Measurements from ENCODE around the gene RELB.

RELB gene

GRCh38 chr19:44955505-44956439 is 45.5 kb upstream of the RELB start:
- no peak for TF ChIP-seq ARNTL (CRISPR knock-in tag; IDR thresholded peaks at IDR 0.05; ENCODE audit: borderline replicate concordance, low read depth)
- TF ChIP-seq TOX (CRISPR knock-in tag; IDR thresholded peaks at IDR 0.05; ENCODE audit: borderline replicate concordance): no peak
- TF ChIP-seq CSDC2 (CRISPR knock-in tag; IDR thresholded peaks at IDR 0.05): no peak
- TF ChIP-seq, protein P1, sequence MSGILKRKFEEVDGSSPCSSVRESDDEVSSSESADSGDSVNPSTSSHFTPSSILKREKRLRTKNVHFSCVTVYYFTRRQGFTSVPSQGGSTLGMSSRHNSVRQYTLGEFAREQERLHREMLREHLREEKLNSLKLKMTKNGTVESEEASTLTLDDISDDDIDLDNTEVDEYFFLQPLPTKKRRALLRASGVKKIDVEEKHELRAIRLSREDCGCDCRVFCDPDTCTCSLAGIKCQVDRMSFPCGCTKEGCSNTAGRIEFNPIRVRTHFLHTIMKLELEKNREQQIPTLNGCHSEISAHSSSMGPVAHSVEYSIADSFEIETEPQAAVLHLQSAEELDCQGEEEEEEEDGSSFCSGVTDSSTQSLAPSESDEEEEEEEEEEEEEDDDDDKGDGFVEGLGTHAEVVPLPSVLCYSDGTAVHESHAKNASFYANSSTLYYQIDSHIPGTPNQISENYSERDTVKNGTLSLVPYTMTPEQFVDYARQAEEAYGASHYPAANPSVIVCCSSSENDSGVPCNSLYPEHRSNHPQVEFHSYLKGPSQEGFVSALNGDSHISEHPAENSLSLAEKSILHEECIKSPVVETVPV (CRISPR knock-in tag; IDR thresholded peaks at IDR 0.05): no peak
- no peak for TF ChIP-seq PPARA (CRISPR knock-in tag; IDR thresholded peaks at IDR 0.05; ENCODE audit: borderline replicate concordance)
- ATAC-seq: peak; percentile 34

- no peak for TF ChIP-seq GLIS3 (CRISPR knock-in tag; IDR thresholded peaks at IDR 0.05)
- TF ChIP-seq TOX (CRISPR knock-in tag; IDR thresholded peaks at IDR 0.05; ENCODE audit: borderline replicate concordance): no peak
- TF ChIP-seq CSDC2 (CRISPR knock-in tag; IDR thresholded peaks at IDR 0.05): no peak
- TF ChIP-seq, protein P2, sequence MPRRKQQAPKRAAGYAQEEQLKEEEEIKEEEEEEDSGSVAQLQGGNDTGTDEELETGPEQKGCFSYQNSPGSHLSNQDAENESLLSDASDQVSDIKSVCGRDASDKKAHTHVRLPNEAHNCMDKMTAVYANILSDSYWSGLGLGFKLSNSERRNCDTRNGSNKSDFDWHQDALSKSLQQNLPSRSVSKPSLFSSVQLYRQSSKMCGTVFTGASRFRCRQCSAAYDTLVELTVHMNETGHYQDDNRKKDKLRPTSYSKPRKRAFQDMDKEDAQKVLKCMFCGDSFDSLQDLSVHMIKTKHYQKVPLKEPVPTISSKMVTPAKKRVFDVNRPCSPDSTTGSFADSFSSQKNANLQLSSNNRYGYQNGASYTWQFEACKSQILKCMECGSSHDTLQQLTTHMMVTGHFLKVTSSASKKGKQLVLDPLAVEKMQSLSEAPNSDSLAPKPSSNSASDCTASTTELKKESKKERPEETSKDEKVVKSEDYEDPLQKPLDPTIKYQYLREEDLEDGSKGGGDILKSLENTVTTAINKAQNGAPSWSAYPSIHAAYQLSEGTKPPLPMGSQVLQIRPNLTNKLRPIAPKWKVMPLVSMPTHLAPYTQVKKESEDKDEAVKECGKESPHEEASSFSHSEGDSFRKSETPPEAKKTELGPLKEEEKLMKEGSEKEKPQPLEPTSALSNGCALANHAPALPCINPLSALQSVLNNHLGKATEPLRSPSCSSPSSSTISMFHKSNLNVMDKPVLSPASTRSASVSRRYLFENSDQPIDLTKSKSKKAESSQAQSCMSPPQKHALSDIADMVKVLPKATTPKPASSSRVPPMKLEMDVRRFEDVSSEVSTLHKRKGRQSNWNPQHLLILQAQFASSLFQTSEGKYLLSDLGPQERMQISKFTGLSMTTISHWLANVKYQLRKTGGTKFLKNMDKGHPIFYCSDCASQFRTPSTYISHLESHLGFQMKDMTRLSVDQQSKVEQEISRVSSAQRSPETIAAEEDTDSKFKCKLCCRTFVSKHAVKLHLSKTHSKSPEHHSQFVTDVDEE (CRISPR knock-in tag; IDR thresholded peaks at IDR 0.05): no peak
- TF ChIP-seq ZNF565 (CRISPR knock-in tag; conservative IDR thresholded peaks at IDR 0.05; ENCODE audit: low read depth): no peak
- ATAC-seq: no peak
Measured at GRCh38 chr19:44957526-44957925, 43.7 kb upstream of the RELB start.

- TF ChIP-seq BACH2 (CRISPR knock-in tag; IDR thresholded peaks at IDR 0.05; ENCODE audit: borderline replicate concordance): no peak
- no peak for TF ChIP-seq ARNTL (CRISPR knock-in tag; IDR thresholded peaks at IDR 0.05; ENCODE audit: borderline replicate concordance, low read depth)
Measured at GRCh38 chr19:44958090-44958489, 43.2 kb upstream of the RELB start.

DNA sequence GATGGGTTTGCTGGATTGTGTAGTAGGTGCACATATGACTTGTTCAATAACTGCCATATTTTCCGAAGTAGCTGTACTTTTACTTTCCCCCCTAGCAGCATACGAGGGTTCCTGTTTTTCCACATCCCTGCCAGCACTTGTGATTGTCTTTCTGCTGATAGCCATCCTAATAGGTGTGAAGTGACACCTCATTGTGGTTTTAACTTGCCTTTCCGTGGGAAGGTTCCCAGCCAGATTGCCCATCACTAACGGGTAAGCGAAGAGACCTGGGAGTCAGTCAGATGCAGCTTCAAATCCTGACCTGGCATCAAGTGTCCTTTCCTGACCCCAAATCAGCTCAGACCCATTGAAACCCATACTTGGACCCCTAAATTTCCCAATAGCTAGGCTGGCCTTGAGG is 41.6 kb upstream of the RELB start:
- no peak for ATAC-seq
- no peak for TF ChIP-seq CSDC2 (CRISPR knock-in tag; IDR thresholded peaks at IDR 0.05)
- no peak for TF ChIP-seq TCF4 (CRISPR knock-in tag; IDR thresholded peaks at IDR 0.05; ENCODE audit: borderline replicate concordance)
- TF ChIP-seq ZNF8 (CRISPR knock-in tag; IDR thresholded peaks at IDR 0.05): no peak
- TF ChIP-seq, protein P3, sequence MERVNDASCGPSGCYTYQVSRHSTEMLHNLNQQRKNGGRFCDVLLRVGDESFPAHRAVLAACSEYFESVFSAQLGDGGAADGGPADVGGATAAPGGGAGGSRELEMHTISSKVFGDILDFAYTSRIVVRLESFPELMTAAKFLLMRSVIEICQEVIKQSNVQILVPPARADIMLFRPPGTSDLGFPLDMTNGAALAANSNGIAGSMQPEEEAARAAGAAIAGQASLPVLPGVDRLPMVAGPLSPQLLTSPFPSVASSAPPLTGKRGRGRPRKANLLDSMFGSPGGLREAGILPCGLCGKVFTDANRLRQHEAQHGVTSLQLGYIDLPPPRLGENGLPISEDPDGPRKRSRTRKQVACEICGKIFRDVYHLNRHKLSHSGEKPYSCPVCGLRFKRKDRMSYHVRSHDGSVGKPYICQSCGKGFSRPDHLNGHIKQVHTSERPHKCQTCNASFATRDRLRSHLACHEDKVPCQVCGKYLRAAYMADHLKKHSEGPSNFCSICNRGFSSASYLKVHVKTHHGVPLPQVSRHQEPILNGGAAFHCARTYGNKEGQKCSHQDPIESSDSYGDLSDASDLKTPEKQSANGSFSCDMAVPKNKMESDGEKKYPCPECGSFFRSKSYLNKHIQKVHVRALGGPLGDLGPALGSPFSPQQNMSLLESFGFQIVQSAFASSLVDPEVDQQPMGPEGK (CRISPR knock-in tag; IDR thresholded peaks at IDR 0.05; ENCODE audit: borderline replicate concordance): no peak
- no peak for TF ChIP-seq BACH2 (CRISPR knock-in tag; IDR thresholded peaks at IDR 0.05; ENCODE audit: borderline replicate concordance)
- no peak for TF ChIP-seq TOX (CRISPR knock-in tag; IDR thresholded peaks at IDR 0.05; ENCODE audit: borderline replicate concordance)
- TF ChIP-seq, protein P4, sequence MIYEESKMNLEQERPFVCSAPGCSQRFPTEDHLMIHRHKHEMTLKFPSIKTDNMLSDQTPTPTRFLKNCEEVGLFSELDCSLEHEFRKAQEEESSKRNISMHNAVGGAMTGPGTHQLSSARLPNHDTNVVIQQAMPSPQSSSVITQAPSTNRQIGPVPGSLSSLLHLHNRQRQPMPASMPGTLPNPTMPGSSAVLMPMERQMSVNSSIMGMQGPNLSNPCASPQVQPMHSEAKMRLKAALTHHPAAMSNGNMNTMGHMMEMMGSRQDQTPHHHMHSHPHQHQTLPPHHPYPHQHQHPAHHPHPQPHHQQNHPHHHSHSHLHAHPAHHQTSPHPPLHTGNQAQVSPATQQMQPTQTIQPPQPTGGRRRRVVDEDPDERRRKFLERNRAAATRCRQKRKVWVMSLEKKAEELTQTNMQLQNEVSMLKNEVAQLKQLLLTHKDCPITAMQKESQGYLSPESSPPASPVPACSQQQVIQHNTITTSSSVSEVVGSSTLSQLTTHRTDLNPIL (CRISPR knock-in tag; IDR thresholded peaks at IDR 0.05; ENCODE audit: low read depth): no peak
- TF ChIP-seq GLIS3 (CRISPR knock-in tag; IDR thresholded peaks at IDR 0.05): no peak
- TF ChIP-seq POU6F1 (CRISPR knock-in tag; IDR thresholded peaks at IDR 0.05; ENCODE audit: borderline replicate concordance, low read depth): no peak
- TF ChIP-seq RARB (CRISPR knock-in tag; IDR thresholded peaks at IDR 0.05): no peak
- TF ChIP-seq, protein P1 (CRISPR knock-in tag; IDR thresholded peaks at IDR 0.05): no peak

More at GRCh38 chr19:44958090-44958489, 43.2 kb upstream of the RELB start:
- ATAC-seq: no peak

All from SK-N-SH treated with all-trans-retinoic acid at 6 μM for 48 hours (cell line).